ENCODE results near the gene CAGE1.

- no peak for TF ChIP-seq CTCF (IDR thresholded peaks at IDR 0.05)
- no peak for TF ChIP-seq POLR2A (IDR thresholded peaks at IDR 0.05; ENCODE audit: low read length)
- TF ChIP-seq CHD2 (IDR thresholded peaks at IDR 0.05; ENCODE audit: low read length, partially characterized antibody): no peak
- no peak for TF ChIP-seq TP53 (CRISPR knock-in tag; IDR thresholded peaks at IDR 0.05)
- TF ChIP-seq USF2 (IDR thresholded peaks at IDR 0.05): no peak
Observed at GRCh38 chr6:7409740-7410139, 20.2 kb upstream of the CAGE1 start.

All from A549 (cell line).